ENCODE data around the gene SGPP1.
"Not testable (repeated sequence)": the region's sequence is repeated elsewhere in the genome, so short reads cannot be mapped to it uniquely, and the experiment has no call there.

SGPP1 gene, protein sequence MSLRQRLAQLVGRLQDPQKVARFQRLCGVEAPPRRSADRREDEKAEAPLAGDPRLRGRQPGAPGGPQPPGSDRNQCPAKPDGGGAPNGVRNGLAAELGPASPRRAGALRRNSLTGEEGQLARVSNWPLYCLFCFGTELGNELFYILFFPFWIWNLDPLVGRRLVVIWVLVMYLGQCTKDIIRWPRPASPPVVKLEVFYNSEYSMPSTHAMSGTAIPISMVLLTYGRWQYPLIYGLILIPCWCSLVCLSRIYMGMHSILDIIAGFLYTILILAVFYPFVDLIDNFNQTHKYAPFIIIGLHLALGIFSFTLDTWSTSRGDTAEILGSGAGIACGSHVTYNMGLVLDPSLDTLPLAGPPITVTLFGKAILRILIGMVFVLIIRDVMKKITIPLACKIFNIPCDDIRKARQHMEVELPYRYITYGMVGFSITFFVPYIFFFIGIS

DNA sequence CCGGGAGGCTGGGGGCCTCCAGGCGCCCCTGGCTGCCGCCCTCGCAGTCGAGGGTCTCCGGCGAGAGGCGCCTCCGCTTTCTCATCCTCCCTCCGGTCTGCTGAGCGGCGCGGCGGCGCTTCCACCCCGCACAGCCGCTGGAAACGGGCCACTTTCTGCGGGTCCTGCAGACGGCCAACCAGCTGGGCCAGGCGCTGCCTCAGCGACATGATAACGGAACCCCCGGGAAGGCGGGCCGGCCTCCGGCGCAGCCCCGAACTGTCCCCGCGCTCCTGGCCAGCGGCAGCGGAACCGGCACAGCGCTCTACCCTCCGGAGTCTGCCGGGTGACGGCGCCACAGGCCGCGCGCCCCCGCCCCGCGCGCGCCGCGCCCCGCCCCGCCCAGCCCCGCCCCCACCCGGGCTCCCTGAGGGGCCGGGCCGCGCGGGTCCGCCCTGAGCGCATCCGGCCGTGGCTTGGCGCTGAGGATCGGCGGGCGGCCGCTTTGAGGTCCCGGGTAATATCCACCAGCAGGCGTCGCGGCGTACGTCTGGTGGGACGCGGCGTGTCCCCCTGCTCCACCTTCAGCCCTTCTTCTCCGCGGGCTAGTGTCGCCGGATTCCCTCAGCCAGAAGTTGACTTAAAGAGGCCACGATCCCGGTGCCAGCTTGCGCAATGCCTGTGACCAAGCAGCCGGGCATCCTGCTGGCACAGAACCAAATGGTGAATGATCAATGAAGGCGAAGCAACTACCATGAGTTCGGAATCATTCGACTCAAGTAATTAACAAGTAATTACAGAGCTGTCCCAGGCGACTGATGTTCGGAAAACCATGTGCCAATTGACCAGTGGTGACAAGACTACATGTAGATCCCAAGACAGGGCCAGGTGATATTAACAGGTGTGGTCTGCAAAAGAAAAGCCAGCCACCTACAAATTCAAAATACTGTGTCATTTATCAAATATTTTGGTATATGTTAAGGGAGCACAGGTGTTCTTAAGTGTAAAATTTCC, at the start of gene SGPP1:
SGPP1 (minus strand) TSS at position 330 of the 993 bp plus-strand sequence; CDS start at position 209, 121 bp downstream.
- FAIRE-seq (peak; percentile 14), DNase-seq (ENCODE audit: insufficient read length, low spot score) (peak; percentile 92)

DNA sequence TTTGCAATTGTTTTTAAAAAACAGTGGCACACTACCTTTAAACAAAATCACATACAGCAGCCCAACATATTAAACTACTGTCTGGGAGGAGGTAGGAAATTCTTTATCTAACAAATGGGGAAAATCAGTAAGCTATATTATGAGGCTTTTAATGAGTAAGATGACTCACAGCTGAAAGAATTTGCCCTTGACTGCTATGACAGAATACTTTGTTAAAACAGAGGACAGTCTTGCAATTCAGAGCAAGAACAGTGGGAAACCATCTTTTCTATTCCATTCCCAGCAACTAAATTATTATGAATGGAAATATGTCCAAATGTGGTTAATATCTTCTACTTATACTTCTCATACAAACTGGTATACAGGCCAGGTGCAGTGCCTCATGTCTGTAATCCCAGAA, 49.2 kb upstream of the SGPP1 start:
- FAIRE-seq (no peak), DNase-seq (ENCODE audit: insufficient read length, low spot score) (no peak)

GRCh38 chr14:63773504-63773903, 45.6 kb upstream of the SGPP1 start:
- FAIRE-seq (no peak), DNase-seq (ENCODE audit: insufficient read length, low spot score) (no peak)

DNA sequence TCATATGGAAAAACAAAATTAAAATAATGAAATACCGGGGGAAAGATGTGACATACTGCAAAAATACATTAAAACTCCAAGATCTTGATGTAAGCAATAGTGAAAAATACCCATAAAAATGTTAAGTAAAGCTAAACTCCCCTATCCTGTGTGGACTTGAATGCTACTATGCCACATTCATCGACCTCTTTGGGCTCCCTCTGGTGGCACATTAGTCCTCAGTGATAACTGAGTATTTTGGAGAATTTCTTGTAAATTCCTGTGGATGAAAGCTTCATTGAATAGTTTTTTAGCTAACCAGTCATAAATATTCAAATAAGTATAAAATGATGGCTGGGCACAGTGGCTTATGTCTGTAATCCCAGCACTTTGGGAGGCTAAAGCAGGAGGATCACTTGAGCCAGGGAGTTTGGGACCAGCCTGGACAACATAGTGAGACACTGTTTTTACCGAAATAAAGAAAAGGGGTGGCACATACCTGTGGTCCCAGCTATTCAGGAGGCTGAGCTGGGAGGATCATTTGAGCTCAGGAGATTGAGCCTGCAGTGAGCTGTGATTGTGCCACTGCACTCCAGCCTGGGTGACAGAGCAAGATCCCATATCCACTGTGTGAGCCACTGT, 42.4 kb upstream of the SGPP1 start:
- FAIRE-seq (peak; percentile 70), DNase-seq (ENCODE audit: insufficient read length, low spot score) (peak; percentile 24)

DNA sequence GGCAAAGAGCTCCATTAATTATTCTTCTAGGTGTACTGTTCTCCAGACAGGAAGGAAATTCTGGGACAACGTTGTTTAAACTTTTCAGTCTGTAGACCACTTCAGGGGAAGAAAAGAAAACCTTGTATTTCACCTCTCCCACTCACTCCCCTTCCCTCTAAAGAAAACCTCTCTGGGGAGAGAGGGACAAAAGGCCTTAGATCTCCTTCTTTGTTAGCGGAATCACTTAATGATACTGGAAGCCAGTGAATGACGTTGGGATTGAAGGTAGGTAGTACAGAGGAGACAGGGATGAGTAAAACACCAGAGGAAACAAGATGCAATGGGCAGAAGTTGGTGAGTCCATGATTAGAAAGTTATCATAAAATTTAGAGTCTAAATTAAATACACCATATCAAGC, 38.7 kb upstream of the SGPP1 start:
- DNase-seq (ENCODE audit: insufficient read length, low spot score): no peak
- FAIRE-seq: no peak

DNA sequence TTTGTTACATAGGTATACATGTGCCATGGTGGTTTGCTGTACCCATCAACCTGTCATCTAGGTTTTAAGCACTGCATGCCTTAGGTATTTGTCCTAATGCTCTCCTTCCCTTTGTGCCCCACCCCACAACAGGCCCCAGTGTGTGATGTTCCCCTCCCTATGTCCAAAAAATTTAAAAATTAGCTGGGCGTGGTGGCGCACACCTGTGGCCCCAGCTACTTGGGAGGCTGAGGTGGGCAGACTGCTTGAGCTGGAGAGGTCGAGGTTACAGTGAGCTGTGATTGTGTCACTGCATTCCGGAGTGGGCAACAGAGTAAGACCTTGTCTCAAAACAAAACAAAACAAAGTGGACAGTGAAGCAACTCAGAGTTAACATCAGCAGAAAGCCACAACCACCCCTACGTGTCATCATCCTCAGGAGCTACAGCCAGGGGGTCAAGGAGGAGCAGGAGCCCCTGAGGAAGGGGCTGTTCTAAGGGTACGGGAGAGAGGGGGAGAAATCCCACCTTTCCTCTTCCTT, 36.8 kb upstream of the SGPP1 start:
- DNase-seq (ENCODE audit: insufficient read length, low spot score): no peak
- FAIRE-seq: no peak

- no peak for FAIRE-seq
- DNase-seq (ENCODE audit: insufficient read length, low spot score): no peak
Measured at GRCh38 chr14:63764103-63764502, 36.2 kb upstream of the SGPP1 start.

DNA sequence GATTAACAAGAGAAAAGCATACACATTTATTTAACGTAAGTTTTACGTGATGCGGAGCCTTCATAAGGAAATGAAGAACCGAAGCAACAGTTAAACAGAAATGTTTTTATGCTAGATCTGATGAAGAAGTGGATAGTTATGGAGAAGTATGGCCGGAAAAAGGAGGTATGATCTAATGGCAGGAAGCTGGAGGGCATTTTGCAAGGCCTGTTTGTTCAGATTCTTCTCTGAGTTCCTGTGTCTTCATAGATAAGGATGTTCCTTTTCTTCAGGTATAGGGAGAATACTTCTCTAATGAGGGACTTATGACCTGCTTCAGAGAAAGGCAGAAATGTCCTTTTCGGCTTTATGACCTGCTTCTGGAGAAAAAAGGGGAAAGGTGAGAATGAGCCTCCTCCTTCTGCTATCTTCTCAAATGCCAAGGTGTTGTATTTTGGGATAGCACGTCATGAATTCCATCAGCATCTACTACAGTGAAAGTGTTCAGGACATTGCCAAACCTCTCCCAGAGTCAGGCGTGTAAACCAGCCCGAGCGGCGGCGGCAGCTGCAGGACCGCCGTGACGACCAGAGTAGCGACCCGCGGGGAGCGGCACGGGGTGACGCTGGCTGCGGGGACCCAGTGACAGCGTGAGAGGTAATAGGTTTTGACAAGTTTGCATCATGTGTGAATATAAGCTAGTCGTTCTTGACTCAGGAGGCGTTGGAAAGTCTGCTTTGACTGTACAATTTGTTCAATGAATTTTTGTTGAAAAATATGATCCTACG, 33.7 kb upstream of the SGPP1 start:
- no peak for FAIRE-seq
- no peak for DNase-seq (ENCODE audit: insufficient read length, low spot score)

DNA sequence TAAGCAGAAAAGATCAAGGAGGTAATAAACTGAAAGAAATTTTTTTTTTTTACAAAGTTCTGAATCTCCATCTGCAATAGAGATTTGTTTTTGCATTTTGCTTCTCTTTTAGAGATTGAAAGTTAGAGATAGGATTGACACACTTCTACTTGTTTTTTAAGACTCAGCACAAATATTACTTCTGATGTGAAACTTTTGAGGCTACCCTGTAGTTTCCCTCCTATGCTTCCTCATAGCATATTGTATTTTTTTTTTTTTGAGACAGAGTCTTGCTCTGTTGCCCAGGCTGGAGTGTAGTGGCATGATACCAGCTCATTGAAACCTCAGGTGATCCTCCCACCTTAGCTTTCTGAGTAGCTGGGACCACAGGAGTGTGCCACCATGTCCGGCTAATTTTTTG, 32.1 kb upstream of the SGPP1 start:
- FAIRE-seq: no peak

GRCh38 chr14:63759456-63759855, 31.6 kb upstream of the SGPP1 start:
- FAIRE-seq (peak; percentile 93), DNase-seq (ENCODE audit: insufficient read length, low spot score) (no peak)

More for the DNA sequence above, 32.1 kb upstream of the SGPP1 start:
- no peak for DNase-seq (ENCODE audit: insufficient read length, low spot score)

- FAIRE-seq (no peak), DNase-seq (ENCODE audit: insufficient read length, low spot score) (no peak)
Measured at GRCh38 chr14:63757211-63757610, 29.3 kb upstream of the SGPP1 start.

DNA sequence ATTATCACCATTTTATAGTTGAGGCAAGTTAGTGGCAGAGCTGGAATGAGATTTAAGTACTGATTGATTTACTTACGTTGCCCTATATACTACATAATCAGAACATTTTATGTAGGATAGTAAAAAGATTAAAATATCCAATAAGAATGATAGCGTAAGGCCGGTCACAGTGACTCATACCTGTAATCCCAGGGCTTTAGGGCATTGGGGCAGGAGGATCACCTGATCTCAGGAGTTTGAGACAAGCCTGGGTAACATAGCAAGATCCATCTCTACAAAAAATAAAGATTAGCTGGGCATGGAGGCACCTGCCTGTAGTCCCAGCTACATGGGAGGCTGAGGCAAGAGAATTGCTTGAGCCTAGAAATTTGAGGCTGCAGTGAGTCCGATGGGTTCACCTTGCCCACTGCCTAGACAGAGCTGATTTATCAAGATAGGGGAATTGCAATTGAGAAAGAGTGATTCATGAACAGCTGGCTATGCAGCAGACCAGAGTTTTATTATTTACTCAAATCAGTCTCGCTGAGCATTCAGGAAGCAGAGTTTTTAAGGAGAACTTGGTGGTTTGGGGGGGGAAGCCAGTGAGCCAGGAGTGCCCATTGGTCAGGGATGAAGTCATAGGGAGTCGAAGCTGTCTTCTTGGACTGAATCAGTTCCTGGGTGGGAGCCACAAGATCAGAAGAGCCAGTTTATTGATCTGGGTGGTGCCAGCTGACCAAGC, 24.7 kb upstream of the SGPP1 start:
- DNase-seq (ENCODE audit: insufficient read length, low spot score) (no peak), FAIRE-seq (no peak)

- not testable (repeated sequence) for FAIRE-seq; DNase-seq (ENCODE audit: insufficient read length, low spot score)
Measured at GRCh38 chr14:63751076-63751475, 23.2 kb upstream of the SGPP1 start.

DNA sequence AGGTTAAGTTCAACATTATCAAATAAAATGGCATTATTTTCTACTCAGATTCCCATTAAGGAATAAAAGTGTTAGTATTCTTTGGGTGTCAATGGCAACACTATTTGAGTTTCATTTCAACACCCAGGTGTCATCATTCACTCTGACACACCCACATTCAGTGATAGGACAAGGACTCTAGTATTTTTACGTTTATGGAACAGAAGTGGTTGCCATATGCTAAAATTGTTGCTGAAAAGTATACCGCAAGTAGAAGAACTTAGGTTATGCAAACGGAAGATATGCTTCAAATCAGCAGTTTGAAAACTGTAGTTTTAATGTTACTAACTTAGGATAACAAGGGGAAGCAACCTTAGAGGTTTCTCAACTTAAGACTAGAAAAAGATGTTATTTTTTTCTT, 20.0 kb upstream of the SGPP1 start:
- DNase-seq (ENCODE audit: insufficient read length, low spot score) (no peak), FAIRE-seq (peak; percentile 33)

- DNase-seq (ENCODE audit: insufficient read length, low spot score): no peak
- peak; percentile 99 for FAIRE-seq
Measured at GRCh38 chr14:63745858-63746425, 18.1 kb upstream of the SGPP1 start.

DNA sequence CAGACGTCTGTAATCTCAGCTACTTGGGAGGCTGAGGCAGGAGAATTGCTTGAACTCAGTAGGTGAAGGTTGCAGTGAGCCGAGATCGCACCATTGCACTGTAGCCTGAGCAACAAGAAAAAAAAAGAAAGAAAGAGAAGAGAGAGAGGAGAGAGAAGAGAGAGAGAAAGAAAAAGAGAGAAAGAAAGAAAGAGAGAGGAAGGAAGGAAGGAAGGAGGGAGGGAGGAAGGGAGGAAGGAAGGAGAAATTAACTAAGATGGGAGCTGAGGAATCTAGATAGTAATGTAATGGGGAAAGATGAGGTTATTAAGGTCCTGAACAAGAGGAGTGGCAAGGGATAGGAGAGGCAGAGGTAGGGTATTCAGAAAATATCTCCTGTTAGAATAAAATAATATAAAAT, 17.4 kb upstream of the SGPP1 start:
- no peak for DNase-seq (ENCODE audit: insufficient read length, low spot score)
- FAIRE-seq: no peak

DNA sequence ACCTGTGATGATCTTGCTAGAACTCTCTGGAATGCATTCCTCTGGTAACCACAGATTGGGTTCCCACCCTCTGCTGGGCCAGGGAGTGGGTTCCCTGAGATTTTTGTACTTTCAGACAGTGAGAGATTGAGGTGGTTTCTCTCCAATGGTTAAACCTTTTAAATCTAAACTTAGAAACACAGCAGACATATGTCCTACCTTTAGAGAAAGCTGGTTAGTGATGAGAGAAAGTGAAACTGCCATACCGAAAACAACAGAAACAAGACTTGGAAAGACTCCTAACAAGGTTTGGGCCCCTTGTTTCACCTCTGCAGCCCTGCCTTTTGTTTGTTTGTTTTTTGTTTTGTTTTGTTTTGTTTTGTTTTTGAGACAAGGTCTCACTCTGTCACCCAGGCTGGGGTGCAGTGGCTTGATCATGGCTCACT, 9.7 kb upstream of the SGPP1 start:
- DNase-seq (ENCODE audit: insufficient read length, low spot score) (no peak), FAIRE-seq (peak; percentile 100)

DNA sequence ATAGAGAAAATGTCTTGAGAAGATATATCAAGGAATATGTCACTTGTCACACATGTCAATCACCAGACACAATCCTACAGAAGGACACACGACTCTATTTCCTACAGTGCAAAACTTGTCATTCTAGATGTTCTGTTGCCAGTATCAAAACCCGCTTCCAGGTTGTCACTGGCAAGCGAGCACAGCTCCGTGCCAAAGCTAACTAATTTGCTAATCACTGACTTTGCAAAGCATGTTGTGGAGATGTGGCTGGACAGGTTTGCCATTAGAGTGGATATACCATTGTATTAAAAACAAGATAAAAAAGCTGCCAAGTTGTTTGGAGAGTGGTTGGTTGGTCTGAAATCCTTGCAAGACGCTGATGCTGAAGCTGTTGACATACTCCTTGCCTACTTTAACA, 7.9 kb upstream of the SGPP1 start:
- DNase-seq (ENCODE audit: insufficient read length, low spot score) (no peak), FAIRE-seq (no peak)

GRCh38 chr14:63730659-63731058, 2.8 kb upstream of the SGPP1 start:
- FAIRE-seq (no peak), DNase-seq (ENCODE audit: insufficient read length, low spot score) (no peak)

Measured in GM19239 (cell line).